HepG2 (cell line): ENCODE measurements around the gene HOXA13. TPM values are rescaled to one million over a fixed set of nuclear protein-coding genes. Genes with fewer than 3 reads are reported as not detected.

ENCODE experiments used
- ATAC-seq: fragments of 200-7000 bp; cut with Tn5 transposase; 3 replicates; pipeline ENCODE4 v1.9.1; 2020; ENCODE audit warnings: mild to moderate bottlenecking, moderate library complexity
- BruUV-seq: library from RNA; stranded (reverse); fragments of 400-500 nt; replicated peaks from 2 replicates; lab custom pipeline; 2021; lab: Mats Ljungman, UMichigan
- CTCF ChIA-PET: fragments of 300-600 bp; formaldehyde crosslinking; extraction: SDS; loops from one replicate; lab custom pipeline; 2021; ENCODE audit warnings: low total read pairs, inconsistent platforms, low intra/inter-chr PET ratio; lab: Yijun Ruan, JAX
- POLR2A ChIA-PET: fragments of 350-600 bp; sonication (Branson Sonifier 250); formaldehyde crosslinking; loops from one replicate; lab custom pipeline; 2020; ENCODE audit warnings: antibody characterized with exemption, inconsistent platforms; lab: Yijun Ruan, JAX
- DNase-seq: peaks from one replicate; pipeline ENCODE4 v3.0.0-alpha.2; 2015; ENCODE audit warnings: low spot score
- FAIRE-seq: peaks from 3 replicates; lab custom pipeline; 2011; peaks lifted over from hg19 to GRCh38; lab: Jason Lieb, UNC
- H2AFZ ChIP-seq: one replicate; pipeline ENCODE4 v1.6.1; 2011; ENCODE audit warnings: low read length, inconsistent platforms
- H3K27ac ChIP-seq: fragments of 300-600 bp; 3 replicates; pipeline ENCODE4 v1.8.0; 2011; ENCODE audit warnings: mixed run types, mild to moderate bottlenecking, mixed read lengths, low read length, inconsistent platforms; ENCODE audit not compliant: insufficient read depth; ENCODE audit errors: extremely low read length
- H3K27me3 ChIP-seq, 2 experiments: fragments of 200-600 bp in 1 of 2; 2 replicates in 1 of 2; 3 replicates in 1 of 2; pipeline versions ENCODE4 v1.6.0 to v1.8.0; 2011; ENCODE audit warnings: low read length in 2 of 2, mild to moderate bottlenecking in 2 of 2, moderate library complexity in 2 of 2, inconsistent platforms in 1 of 2; ENCODE audit not compliant: insufficient read depth in 2 of 2, control insufficient read depth in 1 of 2
- H3K36me3 ChIP-seq, 2 experiments: fragments of 200-600 bp in 1 of 2; replicated peaks in 1 of 2; 2 replicates in 1 of 2; 3 replicates in 1 of 2; pipeline versions ENCODE4 v1.5.1 to v1.8.0; 2011; ENCODE audit warnings: low read length in 2 of 2, inconsistent platforms in 1 of 2; ENCODE audit not compliant: insufficient read depth in 2 of 2, control insufficient read depth in 1 of 2
- H3K4me1 ChIP-seq: 2 replicates; pipeline ENCODE4 v1.5.1; 2012; ENCODE audit warnings: low read length, inconsistent platforms; ENCODE audit not compliant: insufficient read depth
- H3K4me2 ChIP-seq: 2 replicates; pipeline ENCODE4 v1.6.0; 2011; ENCODE audit warnings: low read depth, low read length, inconsistent platforms
- H3K4me3 ChIP-seq, 3 experiments: fragments of 200-600 bp in 1 of 3; sonication (generic), shearing (Covaris generic) in 1 of 3; replicated peaks in 1 of 3; 2 replicates each; pipeline ENCODE4 v1.5.1; 2011 to 2016; ENCODE audit warnings: low read length in 3 of 3, inconsistent platforms in 2 of 3, low read depth in 2 of 3, mild to moderate bottlenecking in 2 of 3, control low read depth in 1 of 3, mixed read lengths in 1 of 3; ENCODE audit not compliant: insufficient read depth in 1 of 3
- H3K79me2 ChIP-seq: one replicate; pipeline ENCODE4 v1.6.1; 2011; ENCODE audit warnings: low read length, inconsistent platforms; ENCODE audit not compliant: insufficient read depth
- H3K9ac ChIP-seq: 2 replicates; pipeline ENCODE4 v1.6.0; 2011; ENCODE audit warnings: mild to moderate bottlenecking, low read depth, low read length, inconsistent platforms; ENCODE audit not compliant: insufficient read depth
- H3K9me3 ChIP-seq: 2 replicates; pipeline ENCODE4 v1.5.1; 2012; ENCODE audit warnings: mild to moderate bottlenecking, low read length
- H4K20me1 ChIP-seq: 2 replicates; pipeline ENCODE4 v1.6.0; 2011; ENCODE audit warnings: inconsistent platforms, mild to moderate bottlenecking, low read length, moderate library complexity; ENCODE audit not compliant: insufficient read depth
- ARID4A ChIP-seq: sonication (generic); formaldehyde crosslinking; IDR thresholded peaks from 2 replicates; pipeline ENCODE4 v1.5.0; 2020; ENCODE audit warnings: mild to moderate bottlenecking, missing genetic modification reagents, borderline replicate concordance
- BCL6 ChIP-seq: IDR thresholded peaks from 2 replicates; pipeline ENCODE4 v1.6.1; 2016; ENCODE audit warnings: missing genetic modification reagents, missing compliant biosample characterization
- EED ChIP-seq: sonication (generic); formaldehyde crosslinking; IDR thresholded peaks from 2 replicates; pipeline ENCODE4 v1.5.0; 2020; ENCODE audit warnings: mild to moderate bottlenecking, missing genetic modification reagents
- HNRNPLL ChIP-seq: fragments of 200-400 bp; formaldehyde crosslinking; IDR thresholded peaks from 2 replicates; pipeline ENCODE4 v1.6.1; 2017; ENCODE audit warnings: mild to moderate bottlenecking, low read depth, low read length; ENCODE audit not compliant: poor library complexity, severe bottlenecking
- PHF21A ChIP-seq: sonication (generic); formaldehyde crosslinking; IDR thresholded peaks from 2 replicates; pipeline ENCODE4 v1.5.0; 2020; ENCODE audit warnings: mild to moderate bottlenecking, missing genetic modification reagents
- PHF8 ChIP-seq: sonication (generic); formaldehyde crosslinking; IDR thresholded peaks from 2 replicates; pipeline ENCODE4 v1.5.0; 2020; ENCODE audit warnings: missing genetic modification reagents
- YEATS2 ChIP-seq: sonication (generic); formaldehyde crosslinking; IDR thresholded peaks from 2 replicates; pipeline ENCODE4 v1.4.0; 2020; ENCODE audit warnings: missing genetic modification reagents, borderline replicate concordance
- ZMYM4 ChIP-seq: sonication (generic); formaldehyde crosslinking; IDR thresholded peaks from 2 replicates; pipeline ENCODE4 v1.8.1; 2023; ENCODE audit warnings: mild to moderate bottlenecking, missing genetic modification reagents
- ZNF138 ChIP-seq: sonication (generic); formaldehyde crosslinking; IDR thresholded peaks from 2 replicates; pipeline ENCODE4 v1.5.0; 2020; ENCODE audit warnings: mild to moderate bottlenecking, low read depth, missing genetic modification reagents
- ZNF414 ChIP-seq: sonication (generic); formaldehyde crosslinking; IDR thresholded peaks from 2 replicates; pipeline ENCODE4 v1.5.0; 2020; ENCODE audit warnings: missing genetic modification reagents
- ZNF605 ChIP-seq: sonication (generic); formaldehyde crosslinking; IDR thresholded peaks from 2 replicates; pipeline ENCODE4 v1.8.0; 2022; ENCODE audit warnings: mild to moderate bottlenecking, missing genetic modification reagents
- ZNF747 ChIP-seq: sonication (generic); formaldehyde crosslinking; IDR thresholded peaks from 2 replicates; pipeline ENCODE4 v1.8.1; 2023; ENCODE audit warnings: missing genetic modification reagents, mild to moderate bottlenecking, borderline replicate concordance
- ZNF772 ChIP-seq: sonication (generic); formaldehyde crosslinking; IDR thresholded peaks from 2 replicates; pipeline ENCODE4 v1.5.0; 2020; ENCODE audit warnings: mild to moderate bottlenecking, missing genetic modification reagents
- ZSCAN29 ChIP-seq: sonication (generic); formaldehyde crosslinking; conservative IDR thresholded peaks from 2 replicates; pipeline ENCODE4 v1.4.0; 2020; ENCODE audit warnings: mild to moderate bottlenecking, missing genetic modification reagents
- WGBS: methylation state at CpG from one replicate; pipeline ENCODE4 v1.1.6; 2017; ENCODE audit warnings: low lambda C conversion rate; 5-methylcytosine and 5-hydroxymethylcytosine counted together
- in situ Hi-C: cut with HindIII; loops from 2 replicates; pipeline ENCODE4 v1.10.0; 2017; ENCODE audit warnings: low pct_unique_long_range_greater_than_20kb; ENCODE audit not compliant: extremely low pct_ligation_motif_present
- intact Hi-C: fragments of 100-400 bp; cut with micrococcal nuclease; formaldehyde crosslinking; loops from one replicate; pipeline ENCODE4 v1.10.0; 2022; ENCODE audit not compliant: unreplicated experiment
- polyA plus RNA-seq, 8 experiments: library from polyadenylated mRNA; depleted of rRNA in 3 of 8; stranded (reverse) in 7 of 8; unstranded in 1 of 8; fragments of >200 nt; fragmentation: Illumina TruSeq in 4 of 8; extraction: Trizol in 4 of 8; gene quantifications; 2 replicates each; pipeline versions ENCODE4 v1.2.1 to v1.2.3, GENCODE V29; 2011 to 2016; ENCODE audit warnings: low read depth in 4 of 8, missing spikeins in 1 of 8, mixed read lengths in 1 of 8; ENCODE audit not compliant: insufficient read depth in 1 of 8
- total RNA-seq, 5 experiments: library from RNA; depleted of rRNA; stranded (reverse); fragments of >200 nt; fragmentation: Illumina TruSeq; extraction: Trizol; gene quantifications; 2 replicates each; pipeline ENCODE4 v1.2.3, GENCODE V29; 2016; ENCODE audit warnings: low read depth in 1 of 5
- TF ChIP-seq, protein P1 (sequence below): sonication (generic); formaldehyde crosslinking; IDR thresholded peaks from 2 replicates; pipeline ENCODE4 v1.4.0; 2020; ENCODE audit warnings: mild to moderate bottlenecking, low read depth, missing genetic modification reagents

HOXA13 gene
- total and polyA plus RNA-seq, 2 of the 13 experiments (the other 11 are each of a cell fraction or from before 2014, with no cell fraction given): 0.01 to 0.04 TPM

DNA sequence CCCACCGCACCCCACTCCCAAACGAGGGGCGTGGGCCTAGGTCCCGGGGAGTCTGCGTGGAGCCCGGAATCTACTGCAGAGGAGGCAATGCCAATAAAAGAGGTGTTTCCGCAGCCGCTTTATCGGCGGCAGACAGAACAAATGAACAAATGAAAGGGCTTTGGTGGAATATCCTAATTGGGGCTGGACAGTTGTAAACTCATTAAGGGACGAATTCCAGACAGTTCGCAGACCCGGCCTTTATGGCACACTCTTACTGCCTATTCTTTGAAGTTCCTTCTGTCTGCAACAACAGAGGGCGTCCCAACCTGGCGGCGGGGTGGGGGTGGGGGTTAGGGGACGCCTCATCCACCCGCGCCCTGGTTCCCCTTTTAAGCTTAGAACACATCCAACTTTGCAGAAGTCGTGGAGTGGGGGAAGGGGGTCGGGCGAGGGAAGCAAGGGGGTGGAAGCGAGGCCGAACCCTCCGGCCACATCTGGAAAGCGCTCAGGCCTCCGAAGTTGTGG is 38.6 kb downstream of the HOXA13 start:
- H3K79me2 ChIP-seq: no peaks in the 10 kb centered on the region

More for the DNA sequence above, 38.6 kb downstream of the HOXA13 start:
- 36% methylated on average over 22 of the region's 27 CpGs for WGBS
- Histone ChIP-seq H2AFZ (no peak overlapping the region), H3K9ac (peak overlapping the region; percentile 49), H3K27me3 (peaks cover 2 to 40% of the 10 kb centered on the region in 2 experiments), H3K36me3 (no peaks in the 10 kb centered on the region), H3K27ac (no peak overlapping the region), H3K4me1 (0 out of 2 replicates have a peak, but pooled peaks cover 4% of the 10 kb centered on the region), H3K9me3 (no peaks in the 10 kb centered on the region), H4K20me1 (no peaks in the 10 kb centered on the region), H3K4me2 (peak overlapping the region; percentile 85), H3K4me3 (peak overlapping the region; percentile 51 to 68 (median 66); a peak in 5 of 6 replicates)
- DNase-seq: no peak
- no TSS peak for BruUV-seq
- no peak for FAIRE-seq
- intact Hi-C loops (loop anchor here (1.0 to 5.0 kb wide), 2 partner anchors 479 to 792 kb away; no protein-coding TSS in a partner anchor), in situ Hi-C loops (loop anchor here (25.0 kb wide), 1 partner anchor 1074 kb away; no protein-coding TSS in a partner anchor)
- ATAC-seq: no peak
- ChIA-PET CTCF (interaction anchor here (0.7 to 1.7 kb wide), 8 partner anchors 10 to 791 kb away, joined by 3 to 13 read pairs (median 7); no protein-coding TSS in a partner anchor), POLR2A (interaction anchor here (1.0 to 1.3 kb wide), 2 partner anchors 10 to 11 kb away, joined by 3 to 10 read pairs; no protein-coding TSS in a partner anchor)
- TF ChIP-seq ZSCAN29 (no peak), ZNF414 (CRISPR knock-in tag) (0 out of 2 replicates have a peak, but pooled peaks have one; percentile 4), BCL6 (CRISPR knock-in tag) (no peak), ZNF605 (CRISPR knock-in tag) (peak; percentile 7; the same call in 1 of the 2 replicates), ZNF772 (CRISPR knock-in tag) (0 out of 2 replicates have a peak, but pooled peaks have one; percentile 13), EED (CRISPR knock-in tag) (0 out of 2 replicates have a peak, but pooled peaks have one; percentile 43), ZNF138 (CRISPR knock-in tag) (0 out of 2 replicates have a peak, but pooled peaks have one; percentile 41), PHF8 (CRISPR knock-in tag) (peak; percentile 8; the same call in 1 of the 2 replicates), ZMYM4 (CRISPR knock-in tag) (0 out of 2 replicates have a peak, but pooled peaks have one; percentile 6), PHF21A (0 out of 2 replicates have a peak, but pooled peaks have one; percentile 25), ZNF747 (CRISPR knock-in tag) (peak; percentile 12; the same call in 1 of the 2 replicates), HNRNPLL (no peak), YEATS2 (CRISPR knock-in tag) (no peak), ARID4A (CRISPR knock-in tag) (0 out of 2 replicates have a peak, but pooled peaks have one; percentile 6)
- TF ChIP-seq, protein P1, sequence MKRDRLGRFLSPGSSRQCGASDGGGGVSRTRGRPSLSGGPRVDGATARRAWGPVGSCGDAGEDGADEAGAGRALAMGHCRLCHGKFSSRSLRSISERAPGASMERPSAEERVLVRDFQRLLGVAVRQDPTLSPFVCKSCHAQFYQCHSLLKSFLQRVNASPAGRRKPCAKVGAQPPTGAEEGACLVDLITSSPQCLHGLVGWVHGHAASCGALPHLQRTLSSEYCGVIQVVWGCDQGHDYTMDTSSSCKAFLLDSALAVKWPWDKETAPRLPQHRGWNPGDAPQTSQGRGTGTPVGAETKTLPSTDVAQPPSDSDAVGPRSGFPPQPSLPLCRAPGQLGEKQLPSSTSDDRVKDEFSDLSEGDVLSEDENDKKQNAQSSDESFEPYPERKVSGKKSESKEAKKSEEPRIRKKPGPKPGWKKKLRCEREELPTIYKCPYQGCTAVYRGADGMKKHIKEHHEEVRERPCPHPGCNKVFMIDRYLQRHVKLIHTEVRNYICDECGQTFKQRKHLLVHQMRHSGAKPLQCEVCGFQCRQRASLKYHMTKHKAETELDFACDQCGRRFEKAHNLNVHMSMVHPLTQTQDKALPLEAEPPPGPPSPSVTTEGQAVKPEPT: 0 out of 2 replicates have a peak, but pooled peaks have one; percentile 2
